Right renal pelvis (tissue), 4 donors: Measurements from ENCODE around the gene BUB1. TPM values are rescaled to one million over a fixed set of nuclear protein-coding genes. Genes with fewer than 3 reads are reported as not detected.
A peak's percentile ranks its signal among the peaks of the same experiment; 100 is the strongest.
"Not testable (repeated sequence)": the region's sequence is repeated elsewhere in the genome, so short reads cannot be mapped to it uniquely, and the experiment has no call there.

Experiments
- DNase-seq, 4 donors: peaks; one replicate each; pipeline ENCODE4 v3.0.0-alpha.2; 2013; ENCODE audit warnings: low read depth in 4 of 4, low spot score in 3 of 4, missing footprints in 1 of 4
- polyA plus RNA-seq, 4 donors: library from polyadenylated mRNA; unstranded; fragments of 120-200 nt; gene quantifications; one replicate each; pipeline ENCODE4 v1.2.1, GENCODE V29; 2013; ENCODE audit not compliant: insufficient read length in 4 of 4

Gene BUB1
- polyA plus RNA-seq, 4 donors: 21.3 to 24.3 (median 23.0) TPM

GRCh38 chr2:110691612-110692258 is 13.9 kb upstream of the BUB1 start:
- DNase-seq: no peak

GRCh38 chr2:110690083-110690965 is 12.5 kb upstream of the BUB1 start:
- no peak for DNase-seq

GRCh38 chr2:110688594-110689091 is 10.8 kb upstream of the BUB1 start:
- no peak for DNase-seq

DNA sequence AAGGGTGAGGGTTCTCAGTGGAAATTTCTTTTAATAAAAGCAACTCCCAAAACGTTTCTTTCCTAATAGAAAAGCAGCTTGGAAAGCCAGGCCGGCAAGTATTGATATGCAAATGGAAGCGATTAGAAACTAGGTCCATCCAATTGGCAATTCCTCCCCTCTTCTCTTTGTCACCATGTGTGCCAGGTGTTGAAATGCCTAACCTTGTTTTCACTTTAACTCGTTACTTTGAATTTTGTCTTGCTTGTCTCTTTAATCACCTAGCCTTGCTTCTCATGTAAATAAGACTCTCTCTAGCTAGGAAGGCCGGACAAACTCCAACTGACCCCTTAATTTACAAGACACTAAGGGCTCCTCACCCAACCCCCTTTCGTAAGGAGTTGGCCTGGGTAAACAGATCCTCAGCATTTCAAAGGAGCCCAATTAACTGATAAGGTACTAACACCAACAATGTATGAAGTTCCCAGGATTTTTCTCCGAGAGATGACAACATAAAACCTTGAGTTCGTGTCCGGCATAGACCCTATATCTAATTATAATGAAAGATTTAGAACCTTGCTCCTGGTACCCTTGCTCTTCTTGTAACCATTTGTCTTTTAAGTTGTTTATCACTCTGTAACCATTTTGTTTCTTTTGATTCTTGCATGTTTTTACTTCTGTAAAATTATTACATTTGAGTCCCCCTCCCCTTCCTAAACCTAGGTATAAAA is 10.1 kb upstream of the BUB1 start:
- DNase-seq: not testable (repeated sequence)

DNA sequence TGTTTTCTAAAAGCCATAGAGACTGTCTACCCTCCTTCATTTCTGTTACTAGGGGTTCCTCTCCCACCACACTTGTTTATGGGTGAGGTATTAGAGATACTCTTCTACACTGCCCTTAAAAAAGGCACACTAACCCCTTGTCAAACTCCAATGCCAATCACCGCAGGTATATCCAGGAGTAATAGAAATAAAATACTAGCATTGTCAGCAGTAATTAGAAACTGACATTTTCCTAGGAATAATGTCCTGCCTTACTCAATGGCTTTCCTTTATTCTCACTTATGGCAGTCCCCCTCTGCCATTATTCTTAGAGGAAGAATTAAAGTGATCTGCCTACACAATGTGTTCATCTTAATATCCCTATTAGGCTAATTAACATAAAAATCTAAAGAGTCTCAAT is 5.0 kb upstream of the BUB1 start:
- DNase-seq: no peak

- no peak for DNase-seq
These were observed 4.4 kb upstream of the BUB1 start for GRCh38 chr2:110682267-110682666.

GRCh38 chr2:110680709-110681108 is 2.8 kb upstream of the BUB1 start:
- DNase-seq: no peak

DNA sequence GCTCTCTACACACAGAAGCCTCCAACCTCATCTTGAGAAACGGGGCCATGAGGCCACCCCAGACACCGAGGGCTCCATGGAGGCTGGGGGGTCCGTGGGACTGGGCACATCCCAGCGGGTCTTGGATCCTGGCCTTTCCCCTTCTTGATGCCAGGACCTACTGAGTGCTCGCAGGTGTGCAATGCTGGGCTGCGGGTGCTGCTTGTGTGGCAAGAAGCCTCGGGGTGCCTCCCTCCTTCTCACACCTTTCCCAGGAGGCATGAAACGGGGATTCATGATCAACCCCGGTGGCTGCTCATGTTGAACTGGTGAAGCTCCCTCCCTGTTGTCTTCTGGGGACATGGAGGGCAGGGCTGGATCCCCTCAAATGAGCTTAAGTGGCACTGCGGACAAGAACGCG is 2.0 kb upstream of the BUB1 start:
- DNase-seq: no peak

GRCh38 chr2:110679337-110679707 is 1.5 kb upstream of the BUB1 start:
- DNase-seq: no peak

GRCh38 chr2:110678457-110679336 is 834 bp upstream of the BUB1 start:
- DNase-seq: peak in 2 of 4 donors; percentile 22 to 32

GRCh38 chr2:110677080-110677479 is 783 bp downstream of the BUB1 start:
- DNase-seq: no peak

DNA sequence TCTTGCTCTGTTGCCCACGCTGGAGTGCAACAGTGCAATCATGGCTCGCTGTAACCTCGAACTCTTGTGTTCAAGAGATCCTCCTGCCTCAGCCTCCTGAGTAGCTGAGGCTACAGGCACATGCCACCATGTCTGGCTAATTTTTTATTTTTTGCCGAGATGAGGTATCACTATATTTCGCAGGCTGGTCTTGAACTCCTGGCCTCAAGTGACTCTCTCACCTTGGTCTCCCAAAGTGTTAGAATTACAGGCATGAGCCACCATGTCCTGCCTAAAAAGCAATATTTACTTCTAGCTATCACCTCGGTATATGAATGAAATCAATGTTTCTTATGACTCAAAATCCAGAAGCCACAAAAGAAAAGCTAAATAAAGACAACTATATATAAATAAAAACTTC is 2.2 kb downstream of the BUB1 start:
- DNase-seq: no peak

DNA sequence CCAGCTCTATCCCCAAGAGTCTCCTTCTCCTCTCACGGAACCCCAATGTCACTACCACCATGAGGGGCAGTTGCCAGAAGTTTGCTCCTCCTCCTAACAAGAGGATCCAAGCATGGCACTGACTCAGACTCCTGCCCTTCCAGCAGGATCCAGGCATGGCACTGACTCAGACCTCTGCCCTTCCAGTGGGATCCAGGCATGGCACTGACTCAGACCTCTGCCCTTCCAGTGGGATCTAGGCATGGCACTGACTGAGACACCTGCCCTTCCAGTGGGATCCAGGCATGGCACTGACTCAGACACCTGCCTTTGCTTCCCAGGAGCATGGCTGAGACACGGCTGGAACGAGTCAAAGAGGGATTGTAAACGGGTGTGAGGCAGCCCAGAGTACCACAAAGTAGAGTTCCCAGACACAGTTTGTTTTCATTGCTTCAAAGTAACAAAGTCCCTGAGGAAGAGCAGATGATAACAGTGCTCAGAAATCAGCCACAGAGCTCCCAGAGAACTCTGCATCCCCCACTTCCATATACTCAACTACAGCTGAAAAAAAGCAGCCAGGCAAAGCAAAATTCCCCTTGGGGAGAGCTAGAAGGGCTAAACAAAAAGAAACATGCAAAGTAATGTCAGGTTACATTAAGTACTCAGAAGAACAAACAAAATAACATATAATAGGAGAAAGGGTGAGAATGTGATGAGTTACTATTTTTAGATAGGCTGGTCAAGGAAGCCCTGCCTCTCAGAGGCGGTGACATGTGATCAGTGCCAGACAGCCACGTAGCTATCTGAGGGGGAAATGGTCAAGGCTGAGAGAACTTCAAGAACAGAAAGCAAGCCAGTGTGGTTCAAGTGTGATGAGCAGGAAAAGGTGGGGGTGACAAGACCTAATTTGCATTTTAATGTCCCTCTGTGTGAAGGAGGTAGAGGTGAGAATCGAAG is 3.0 kb downstream of the BUB1 start:
- DNase-seq: no peak

DNA sequence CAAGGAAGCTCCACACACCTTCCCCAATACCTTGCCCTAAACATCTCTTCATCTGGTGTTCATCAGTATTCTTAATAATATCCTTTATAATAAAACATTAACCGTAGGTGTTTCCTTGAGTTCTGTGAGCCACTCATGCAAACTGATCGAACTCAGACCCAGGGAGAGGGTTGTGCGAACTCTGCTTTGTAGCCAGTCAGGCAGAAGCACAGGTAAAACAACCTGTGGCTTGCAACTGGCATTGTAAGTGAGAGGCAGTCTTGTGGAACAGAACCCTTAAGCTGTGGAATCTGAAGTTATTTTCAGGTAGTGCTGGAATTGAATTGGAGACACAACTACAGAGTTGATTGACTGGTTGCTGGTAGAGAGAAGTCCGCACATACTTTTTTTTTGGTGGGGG is 4.7 kb downstream of the BUB1 start:
- no peak for DNase-seq

- no peak for DNase-seq
These were observed 7.0 kb downstream of the BUB1 start for GRCh38 chr2:110670826-110671225.

GRCh38 chr2:110669079-110669478 is 8.8 kb downstream of the BUB1 start:
- DNase-seq: no peak

DNA sequence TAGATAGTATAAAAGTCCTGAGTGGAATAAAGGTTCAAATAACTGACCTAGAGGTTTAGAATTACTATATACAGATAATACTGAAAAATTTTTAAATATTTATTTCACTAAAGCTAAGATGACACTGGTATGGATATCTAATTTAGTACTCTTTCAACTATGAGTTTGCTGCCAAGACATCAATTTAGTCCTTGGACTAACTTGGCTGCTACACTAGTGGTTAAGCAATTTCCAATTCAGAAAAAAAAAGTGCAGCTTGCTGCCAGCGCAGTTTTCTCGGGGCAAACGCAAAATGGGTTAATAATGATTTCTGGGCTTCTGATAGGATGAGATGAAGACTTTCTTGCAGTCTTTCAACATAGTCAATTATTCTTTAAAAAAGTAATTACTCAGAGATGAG is 10.8 kb downstream of the BUB1 start:
- DNase-seq: no peak

DNA sequence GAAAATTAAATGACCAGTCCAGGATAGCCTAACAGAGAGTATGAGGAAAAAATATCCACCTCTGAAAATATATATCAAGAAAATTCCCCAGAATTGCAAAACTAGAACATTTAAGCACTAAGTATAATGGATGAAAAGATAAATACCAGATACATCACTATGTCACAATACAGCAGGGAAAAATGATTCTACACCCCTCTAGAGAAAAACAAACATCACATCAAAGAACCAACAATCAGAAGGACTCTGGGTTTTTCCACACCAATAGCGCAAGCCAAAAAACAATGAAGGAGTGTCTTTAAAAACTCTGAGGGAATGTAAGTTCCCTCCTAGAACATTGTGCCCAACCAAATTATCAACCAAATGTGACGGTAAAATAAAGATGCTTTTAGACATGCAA is 13.7 kb downstream of the BUB1 start:
- no peak for DNase-seq

DNA sequence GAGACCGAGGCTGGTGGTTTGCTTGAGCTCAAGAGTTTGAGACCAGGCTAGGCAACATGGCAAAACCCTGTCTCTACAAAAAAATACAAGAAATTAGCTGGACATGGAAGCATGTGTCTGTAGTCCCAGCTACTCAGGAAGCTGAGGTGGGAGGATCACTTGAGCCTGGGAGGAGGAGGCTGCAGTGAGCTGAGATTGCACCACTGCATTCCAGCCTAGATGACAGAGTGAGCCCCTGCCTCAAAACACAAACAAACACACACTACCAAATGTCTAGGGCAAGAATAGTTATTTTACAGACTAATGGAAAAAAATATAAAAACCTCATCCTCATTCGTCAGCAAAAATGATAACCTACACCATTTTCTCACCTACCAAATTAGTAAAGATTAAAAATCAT is 15.3 kb downstream of the BUB1 start:
- DNase-seq: no peak
